Erythroblast (primary cell): ENCODE measurements around the gene RPL19.
"Not testable (repeated sequence)": the region's sequence is repeated elsewhere in the genome, so short reads cannot be mapped to it uniquely, and the experiment has no call there.

Source experiments
- DNase-seq, 2 experiments: peaks; one replicate each; lab custom pipeline; 2025; lab: John Stamatoyannopoulos, UW
- GATA1 ChIP-seq: IDR thresholded peaks from 2 replicates; pipeline ENCODE4 v1.6.1; 2011; ENCODE audit warnings: low read depth, mild to moderate bottlenecking, control low read depth, low read length, moderate library complexity
- POLR2A ChIP-seq: IDR thresholded peaks from 2 replicates; pipeline ENCODE4 v1.6.1; 2011; ENCODE audit warnings: mild to moderate bottlenecking, low read length

Gene RPL19

GRCh38 chr17:39246274-39246673 is 46.2 kb downstream of the RPL19 start:
- DNase-seq, result no peak
- TF ChIP-seq POLR2A (no peak), GATA1 (no peak)

- DNase-seq, result not testable (repeated sequence)
These were observed 50.0 kb downstream of the RPL19 start for GRCh38 chr17:39250076-39250475.

- DNase-seq, result no peak
- TF ChIP-seq POLR2A, result no peak
- no peak for TF ChIP-seq GATA1
These were observed 51.9 kb downstream of the RPL19 start for GRCh38 chr17:39251997-39252396.

- no peak for TF ChIP-seq POLR2A
- no peak for TF ChIP-seq GATA1
- no peak for DNase-seq
These were observed 52.8 kb downstream of the RPL19 start for GRCh38 chr17:39252788-39253460.
